ENCODE data around the gene C11orf21.

- TF ChIP-seq CTCF (conservative IDR thresholded peaks at IDR 0.05 in 1 of 2, IDR thresholded peaks at IDR 0.05 in 1 of 2; ENCODE audit: low read depth in 1 of 2, low read length in 2 of 2) = no peak
- no peak for TF ChIP-seq EZH2 (IDR thresholded peaks at IDR 0.05; ENCODE audit: low read length, missing control alignments)
These were observed 35.7 kb downstream of the C11orf21 start for GRCh38 chr11:2265854-2266585.
